ENCODE results near the gene SLC66A2.

The SLC66A2 gene

DNA sequence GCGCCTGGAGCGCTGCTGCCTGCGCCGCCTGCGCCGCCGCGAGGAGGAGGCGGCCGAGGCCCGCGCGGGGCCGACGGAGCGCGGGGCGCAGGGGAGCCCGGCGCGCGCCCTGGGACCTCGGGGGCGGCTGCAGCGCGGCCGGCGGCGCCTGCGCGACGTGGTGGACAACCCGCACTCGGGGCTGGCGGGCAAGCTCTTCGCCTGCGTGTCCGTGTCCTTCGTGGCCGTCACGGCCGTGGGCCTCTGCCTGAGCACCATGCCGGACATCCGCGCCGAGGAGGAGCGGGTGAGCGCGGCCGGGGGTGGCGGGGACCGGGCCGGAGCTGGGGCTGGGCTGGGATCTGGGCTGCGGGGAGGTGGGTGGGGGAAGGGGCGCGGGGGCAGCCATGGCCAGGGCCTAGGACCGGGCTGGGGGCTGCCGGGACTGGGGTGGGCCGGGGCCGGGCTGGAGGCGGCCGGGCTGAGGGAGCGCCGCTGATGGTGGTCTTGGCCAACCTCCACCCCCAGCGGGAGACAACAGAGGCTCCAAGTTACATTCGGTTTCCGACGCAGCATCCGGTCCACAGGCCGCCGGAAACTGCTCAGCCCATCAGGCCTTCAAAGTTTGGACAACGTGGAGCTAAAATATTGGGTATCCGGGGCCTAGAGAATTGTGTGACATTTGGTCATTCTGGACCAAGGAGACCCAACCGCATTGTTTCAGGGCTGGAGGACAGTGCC is 87.3 kb downstream of the SLC66A2 start:
- peak; percentile 3 for DNase-seq

DNA sequence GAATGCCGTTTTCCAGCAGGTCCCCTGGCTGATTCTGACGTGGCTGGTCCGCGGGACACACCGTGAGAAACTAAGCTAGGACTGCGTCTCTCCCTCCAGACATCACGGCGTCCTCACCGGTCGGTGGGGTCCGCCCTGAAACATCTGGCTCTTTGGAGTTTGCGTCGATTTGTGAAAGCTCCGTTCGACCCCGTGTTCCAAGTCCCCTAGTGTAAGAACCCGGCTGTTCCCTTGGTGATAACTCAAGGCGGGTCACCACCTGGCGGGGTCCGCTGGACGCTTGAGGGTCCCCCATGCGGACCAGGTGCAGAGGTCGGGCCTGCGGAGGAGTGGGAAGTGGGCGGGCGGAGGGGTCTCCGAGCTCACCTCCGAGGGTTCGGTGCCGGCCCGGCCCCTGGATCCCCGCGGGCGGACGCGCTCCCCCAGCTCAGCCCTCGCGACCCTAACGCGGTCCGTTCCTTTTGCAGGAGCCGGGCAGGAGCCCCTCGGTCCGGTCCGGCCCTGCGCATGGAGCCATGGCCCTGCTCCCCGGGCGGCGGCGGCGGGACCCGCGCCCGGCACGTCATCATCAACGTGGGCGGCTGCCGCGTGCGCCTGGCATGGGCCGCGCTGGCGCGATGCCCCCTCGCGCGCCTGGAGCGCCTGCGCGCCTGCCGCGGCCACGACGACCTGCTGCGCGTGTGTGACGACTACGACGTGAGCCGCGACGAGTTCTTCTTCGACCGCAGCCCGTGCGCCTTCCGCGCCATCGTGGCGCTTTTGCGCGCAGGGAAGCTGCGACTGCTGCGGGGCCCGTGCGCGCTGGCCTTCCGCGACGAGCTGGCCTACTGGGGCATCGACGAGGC is 88.1 kb downstream of the SLC66A2 start:
- peak; percentile 2 for DNase-seq

DNA sequence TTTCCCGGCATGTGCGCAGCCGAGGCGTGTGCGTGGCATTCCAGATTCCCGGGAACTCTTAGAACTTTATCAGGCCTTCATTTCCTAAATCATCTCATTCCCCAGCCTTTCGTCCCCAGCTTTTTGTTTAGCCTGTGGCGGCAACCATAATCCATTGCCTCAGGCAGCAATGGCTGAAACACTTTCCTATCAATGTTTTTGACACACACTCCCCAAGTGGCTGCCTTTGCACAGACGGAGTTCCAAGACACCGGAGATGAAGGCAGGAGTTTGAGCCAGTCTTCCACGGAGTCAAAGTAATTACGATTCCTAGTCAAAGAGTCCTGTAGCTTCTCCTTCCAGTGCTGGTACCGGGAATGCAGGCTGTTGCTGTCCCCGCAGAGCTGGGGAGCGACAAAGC is 88.9 kb downstream of the SLC66A2 start:
- no peak for DNase-seq

DNA sequence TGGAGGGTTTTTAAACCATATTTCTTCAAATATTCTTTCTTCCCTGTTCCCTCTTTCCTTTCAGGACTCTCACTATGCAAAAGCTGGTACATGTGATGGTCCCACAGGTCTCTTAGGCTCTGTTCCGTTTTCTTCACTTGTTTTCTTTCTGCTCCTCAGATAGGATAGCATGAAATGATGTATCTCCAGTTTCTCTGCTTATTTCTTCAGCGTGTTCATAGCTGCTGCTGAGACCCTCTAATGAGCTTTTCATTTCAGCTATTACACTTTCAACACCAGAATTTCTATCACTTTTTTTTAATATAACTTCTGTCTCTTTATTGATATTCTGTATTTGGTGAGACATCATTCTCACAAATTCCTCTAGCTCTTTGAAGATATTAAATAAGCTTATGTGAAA is 89.8 kb downstream of the SLC66A2 start:
- no peak for DNase-seq

DNA sequence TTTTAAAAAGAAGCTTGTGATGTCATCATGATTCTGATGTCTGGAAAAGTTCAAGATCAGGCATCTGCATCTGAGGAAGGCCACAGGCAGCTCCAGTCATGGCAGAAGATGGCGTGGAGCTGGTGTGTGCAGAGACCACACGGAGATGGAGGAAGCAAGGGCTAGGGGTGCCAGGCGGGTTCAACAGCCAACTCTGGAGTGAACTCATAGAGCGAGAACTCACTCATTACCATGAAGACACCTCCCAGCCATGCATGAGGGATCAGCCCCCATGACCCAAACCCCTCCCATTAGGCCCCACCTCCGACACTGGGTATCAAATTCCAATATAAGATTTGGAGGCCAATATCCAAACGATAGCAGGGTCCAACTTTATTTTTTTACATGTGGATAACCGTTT is 92.1 kb downstream of the SLC66A2 start:
- DNase-seq: no peak

DNA sequence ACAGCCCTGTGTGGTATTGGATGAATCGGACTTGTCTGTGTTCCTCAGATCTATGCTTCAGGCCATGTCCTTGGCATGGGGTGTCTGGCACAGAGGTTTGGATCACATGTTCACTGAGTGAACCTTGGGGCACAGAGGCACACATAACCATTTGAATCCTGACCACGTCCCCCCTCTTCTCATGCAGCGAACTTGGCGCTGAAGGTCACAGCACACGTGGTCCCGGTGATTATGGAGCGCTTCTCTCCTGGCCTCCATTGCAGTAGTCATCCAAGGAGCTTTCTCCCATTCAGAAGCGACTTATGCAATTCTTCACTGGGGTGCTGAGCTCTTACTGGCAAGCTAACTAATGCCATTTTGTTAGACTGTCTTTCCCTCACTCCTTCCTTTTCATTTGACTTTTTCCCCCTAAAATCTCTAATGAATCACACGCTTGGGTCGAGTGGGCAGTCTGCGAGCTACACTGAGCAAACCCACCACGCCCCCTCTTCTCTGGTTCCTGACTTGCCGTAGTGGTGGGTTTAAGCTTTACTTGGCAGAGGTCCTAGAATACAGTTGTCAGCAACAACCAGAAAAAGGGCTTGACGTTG is 94.3 kb downstream of the SLC66A2 start:
- DNase-seq: no peak

DNA sequence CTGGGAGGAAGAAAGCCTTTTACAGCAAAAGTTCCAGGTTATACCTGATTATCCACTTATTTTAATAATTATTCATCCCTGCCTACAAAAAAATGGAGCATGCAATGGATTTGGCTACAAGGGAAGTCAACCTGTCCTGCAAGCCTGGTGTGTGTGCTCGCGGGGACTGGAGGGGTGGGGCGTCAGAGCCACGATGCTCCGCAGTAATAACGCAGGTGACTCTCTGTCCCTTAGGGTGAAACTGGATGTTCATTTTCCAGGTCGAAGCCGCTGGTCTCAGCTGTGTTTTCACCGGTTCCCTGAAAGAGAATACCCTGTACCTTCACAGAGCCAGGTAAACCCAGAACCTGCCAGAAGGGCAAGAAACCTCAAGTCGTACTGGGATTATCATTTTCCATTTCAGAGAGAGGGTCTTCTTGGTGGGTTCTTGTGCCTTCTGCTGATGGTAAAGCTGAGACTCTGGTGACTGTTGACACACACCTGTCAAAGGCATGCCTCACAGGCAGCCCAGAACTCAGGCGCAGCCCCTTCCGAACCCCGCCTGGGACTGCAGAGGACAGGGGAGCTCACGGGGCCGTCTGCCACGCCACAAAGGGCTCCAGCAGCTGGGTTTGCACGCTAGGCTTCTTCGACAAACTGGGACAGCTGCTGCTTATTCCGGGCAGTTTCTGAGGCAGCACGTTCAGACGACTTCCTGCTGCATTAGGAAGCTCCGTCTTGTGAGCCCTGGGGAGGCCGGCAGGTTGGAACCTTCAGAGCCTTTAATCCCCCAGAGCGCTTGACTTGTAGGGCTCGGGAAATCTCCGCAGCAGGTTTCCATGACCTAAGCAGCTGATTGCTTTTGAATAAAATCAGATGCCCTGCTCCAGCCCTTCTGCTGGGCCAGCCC is 95.1 kb downstream of the SLC66A2 start:
- no peak for DNase-seq

DNA sequence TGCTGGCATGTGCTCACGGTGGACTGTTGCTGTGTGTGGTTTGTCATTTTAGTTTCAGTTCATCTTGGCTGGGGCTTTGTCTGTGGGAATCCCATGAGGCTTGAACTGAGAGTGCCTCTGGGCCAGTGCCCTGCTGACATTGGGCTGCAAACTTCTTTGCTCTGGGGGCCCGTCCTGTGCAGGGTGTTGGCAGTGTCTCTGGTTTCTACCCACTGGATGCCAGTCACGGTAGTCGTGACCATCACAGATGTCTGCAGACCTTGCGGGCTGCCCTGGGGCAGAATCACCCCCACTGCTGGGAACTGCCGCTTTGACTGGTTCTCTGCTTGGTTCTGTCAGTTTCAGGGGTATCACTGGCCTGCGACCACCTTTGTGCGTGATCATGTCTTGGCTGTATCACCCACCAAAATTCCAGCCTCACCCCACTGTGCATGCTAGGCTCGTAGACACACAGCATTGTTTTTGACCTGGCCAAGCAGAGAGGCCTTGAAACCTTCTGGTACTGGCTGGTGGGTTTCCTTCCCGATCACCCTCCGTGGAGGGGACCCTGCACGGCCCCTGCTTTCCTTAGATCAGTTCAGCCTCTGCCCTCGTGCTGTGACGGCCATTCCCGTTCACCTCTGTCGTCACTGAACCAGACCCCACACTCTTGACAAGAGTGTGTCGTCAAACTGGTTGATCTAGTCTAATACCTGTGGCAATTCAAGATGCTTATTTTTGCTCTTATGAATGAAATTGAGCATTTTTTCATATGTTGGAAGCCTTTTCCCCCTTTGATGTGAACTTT is 96.1 kb downstream of the SLC66A2 start:
- no peak for DNase-seq

DNA sequence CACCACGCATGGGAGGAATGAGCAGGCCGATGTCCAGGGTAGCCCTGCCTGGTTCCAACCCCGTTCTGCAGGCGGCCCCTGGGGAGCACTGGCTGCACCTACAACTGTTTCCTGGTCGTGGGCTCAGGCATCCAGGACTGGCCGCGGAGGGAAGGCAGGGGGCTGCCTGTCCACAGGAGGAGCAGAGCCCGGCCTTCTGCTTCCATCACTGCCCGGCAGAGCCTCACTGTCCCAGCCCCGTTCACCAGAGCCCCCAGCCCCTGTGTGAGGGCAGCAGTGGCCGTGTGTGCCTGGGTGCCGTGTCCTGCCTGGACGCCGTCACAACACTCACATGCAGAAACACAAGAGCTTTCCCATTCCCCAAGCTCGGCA is 97.5 kb downstream of the SLC66A2 start:
- no peak for DNase-seq

DNA sequence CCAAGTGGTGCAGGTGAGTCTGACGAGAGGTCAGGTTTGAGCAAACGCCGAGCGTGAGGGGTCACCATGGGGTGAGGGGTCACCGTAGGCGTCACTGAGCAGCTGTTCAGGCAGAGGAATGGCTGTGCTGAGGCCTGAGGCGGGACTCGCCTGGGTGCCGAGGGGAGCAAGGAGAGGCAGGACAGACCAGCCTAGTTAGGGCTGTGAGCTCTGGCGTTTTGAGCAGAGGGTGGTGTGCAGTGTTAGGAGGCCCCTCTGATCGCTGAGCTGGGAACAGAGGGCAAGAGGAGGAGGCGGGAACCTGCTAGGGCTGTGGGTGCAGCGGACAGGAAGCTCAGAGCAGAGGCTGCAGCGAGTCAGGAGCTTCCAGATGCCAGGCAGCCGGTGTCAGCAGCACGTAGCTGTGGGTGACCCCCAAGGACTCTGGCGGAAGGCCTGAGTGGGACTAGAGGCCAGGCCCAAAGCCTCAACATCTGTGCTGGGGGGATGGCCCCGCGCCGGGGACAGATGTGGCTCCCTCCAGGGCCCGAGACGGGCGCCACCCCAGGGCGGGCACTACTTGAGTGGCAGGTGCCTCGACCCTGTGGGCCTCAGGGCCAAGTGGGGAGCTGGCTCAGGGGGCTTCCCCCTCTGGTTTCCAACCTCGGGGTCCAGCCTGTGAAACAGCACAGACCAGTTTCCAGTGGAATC is 98.0 kb downstream of the SLC66A2 start:
- no peak for DNase-seq

DNA sequence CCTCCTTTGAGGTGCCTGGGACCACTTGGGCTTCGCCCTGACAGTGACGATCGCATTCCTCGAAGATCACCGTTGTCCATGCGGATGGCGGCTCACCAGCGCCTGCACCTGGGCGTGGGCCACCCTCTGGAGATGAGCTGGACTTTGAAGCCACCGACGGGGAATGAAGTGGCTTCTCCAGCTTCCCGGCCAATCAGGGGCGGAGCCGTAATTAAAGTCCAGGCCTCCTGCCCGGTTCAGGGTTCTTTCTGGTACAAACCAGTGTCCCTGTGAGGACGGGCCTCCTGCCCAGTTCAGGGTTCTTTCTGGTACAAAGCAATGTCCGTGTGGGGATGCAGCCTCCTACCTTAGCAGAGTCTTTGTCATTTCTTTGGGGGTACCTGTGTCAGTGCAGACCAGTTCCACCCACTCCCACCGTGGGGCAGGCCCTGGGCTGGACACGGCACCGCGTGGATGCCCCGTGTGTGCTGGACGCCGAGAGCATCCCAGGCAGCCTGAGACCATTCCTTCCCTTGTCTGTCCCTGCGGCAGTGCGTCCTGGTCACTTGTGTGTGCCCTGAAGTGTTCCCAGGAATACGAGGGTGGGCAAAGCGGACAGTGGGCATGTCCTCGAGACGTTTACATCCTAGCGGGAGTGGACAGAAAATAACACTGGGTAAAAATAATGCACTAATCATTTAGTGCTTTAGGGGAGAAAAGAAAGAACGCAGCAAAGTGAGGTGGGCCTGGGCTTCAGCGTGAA is 98.7 kb downstream of the SLC66A2 start:
- DNase-seq: no peak

Measured in activated CD4-positive, alpha-beta T cell treated with anti-CD3 and anti-CD28 coated beads for 1 hour (primary cell).